ENCODE measurements around the gene CST9. TPM values are rescaled to one million over a fixed set of nuclear protein-coding genes. Genes with fewer than 3 reads are reported as not detected.

The CST9 gene
- total RNA-seq, 2 donors from 2014 or later, result not detected

DNA sequence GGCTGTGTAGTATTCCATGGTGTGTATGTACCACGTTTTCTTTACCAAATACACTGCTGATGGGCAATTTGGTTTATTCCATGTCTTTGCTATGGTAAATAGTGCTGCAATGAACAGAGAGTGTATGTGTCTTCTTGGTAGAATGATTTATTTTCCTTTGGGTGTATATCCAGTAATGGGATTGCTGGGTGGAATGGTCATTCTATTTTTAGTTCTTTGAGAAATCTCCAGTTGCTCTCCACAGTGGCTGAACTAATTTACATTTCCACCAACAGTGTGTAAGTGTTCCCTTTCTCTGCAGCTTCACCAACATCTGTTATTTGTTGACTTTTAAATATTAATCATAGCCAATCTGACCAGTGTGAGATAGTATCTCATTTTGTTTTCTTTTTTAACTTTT is 51.3 kb downstream of the CST9 start:
- Mint-ChIP-seq H3K27ac (no peak overlapping the region), H3K9me3 (peaks cover 11% of the 10 kb centered on the region in 2 donors), H3K36me3 (no peaks in the 10 kb centered on the region)
- ATAC-seq (no peak), DNase-seq (ENCODE audit: low spot score in 2 of 2) (no peak)

Other genes with a start within 250 kb of the CST9 start
- 1 to 10 TPM; 5.6 to 9.2 TPM for gene GZF1, start 243.7 kb downstream of the CST9 start, total RNA-seq
- gene NAPB, start 184.4 kb downstream of the CST9 start, total RNA-seq, result 10 to 100 TPM; 10.1 to 16.2 TPM
- not detected for gene CSTL1, start 166.2 kb downstream of the CST9 start, total RNA-seq
- gene CST11, start 153.0 kb downstream of the CST9 start, total RNA-seq, result not detected
- not detected for gene CST8, start 114.8 kb downstream of the CST9 start, total RNA-seq
- gene CST9L, start 37.4 kb downstream of the CST9 start, total RNA-seq, result not detected
- 1 to 10 TPM in 1 of 2 donors, not detected in 1; 1.2 TPM for gene CST3, start 32.0 kb upstream of the CST9 start, total RNA-seq
- not detected for gene CST4, start 83.1 kb upstream of the CST9 start, total RNA-seq
- not detected for gene CST1, start 145.0 kb upstream of the CST9 start, total RNA-seq
- gene CST2, start 220.8 kb upstream of the CST9 start, total RNA-seq, result not detected